HG03378 (cell line): ENCODE data around the gene IQSEC1.

Experiments
- ATAC-seq: cut with Tn5 transposase; IDR thresholded peaks from one replicate; pipeline ENCODE4 v1.9.1; 2021; ENCODE audit warnings: mild to moderate bottlenecking, moderate library complexity; ENCODE audit not compliant: unreplicated experiment

The IQSEC1 gene

GRCh38 chr3:13005301-13005700 lies 67.9 kb downstream of the IQSEC1 start:
- no peak for ATAC-seq

GRCh38 chr3:13004376-13004775 lies 68.9 kb downstream of the IQSEC1 start:
- ATAC-seq = no peak

- no peak for ATAC-seq
Observed at GRCh38 chr3:13003608-13004007, 69.6 kb downstream of the IQSEC1 start.

GRCh38 chr3:13002398-13003124 lies 70.7 kb downstream of the IQSEC1 start:
- peak; percentile 77 for ATAC-seq

- peak; percentile 49 for ATAC-seq
Observed at GRCh38 chr3:12999147-13000140, 73.8 kb downstream of the IQSEC1 start.

GRCh38 chr3:12998648-12999047 lies 74.6 kb downstream of the IQSEC1 start:
- ATAC-seq = no peak

- no peak for ATAC-seq
Observed at GRCh38 chr3:12997387-12997786, 75.8 kb downstream of the IQSEC1 start.

- ATAC-seq = no peak
Observed at GRCh38 chr3:12996181-12996506, 77.1 kb downstream of the IQSEC1 start.

- no peak for ATAC-seq
Observed at GRCh38 chr3:12995389-12996180, 77.6 kb downstream of the IQSEC1 start.

- peak; percentile 36 for ATAC-seq
Observed at GRCh38 chr3:12994607-12995388, 78.4 kb downstream of the IQSEC1 start.

- no peak for ATAC-seq
Observed at GRCh38 chr3:12994357-12994606, 78.9 kb downstream of the IQSEC1 start.

- no peak for ATAC-seq
Observed at GRCh38 chr3:12993517-12994356, 79.5 kb downstream of the IQSEC1 start.

GRCh38 chr3:12992629-12993516 lies 80.4 kb downstream of the IQSEC1 start:
- no peak for ATAC-seq

GRCh38 chr3:12991861-12992281 lies 81.4 kb downstream of the IQSEC1 start:
- no peak for ATAC-seq

- ATAC-seq = no peak
Observed at GRCh38 chr3:12991481-12991837, 81.8 kb downstream of the IQSEC1 start.

- no peak for ATAC-seq
Observed at GRCh38 chr3:12990781-12991480, 82.3 kb downstream of the IQSEC1 start.

GRCh38 chr3:12990306-12990705 lies 82.9 kb downstream of the IQSEC1 start:
- no peak for ATAC-seq

GRCh38 chr3:12988728-12989454 lies 84.3 kb downstream of the IQSEC1 start:
- ATAC-seq = no peak
